Fibroblast of the aortic adventitia (primary cell): ENCODE data around the gene NUP205. TPM values are rescaled to one million over a fixed set of nuclear protein-coding genes. Genes with fewer than 3 reads are reported as not detected.
A peak's percentile ranks its signal among the peaks of the same experiment; 100 is the strongest.

Experiments used
- DNase-seq: peaks from one replicate; pipeline ENCODE4 v3.0.0-alpha.2; 2010; ENCODE audit warnings: low read depth
- H3K4me3 ChIP-seq: 2 replicates; pipeline ENCODE4 v1.5.1; 2011; ENCODE audit warnings: low read depth, mild to moderate bottlenecking, control low read depth, low read length, moderate library complexity
- CTCF ChIP-seq: IDR thresholded peaks from 2 replicates; pipeline ENCODE4 v1.5.1; 2011; ENCODE audit warnings: mild to moderate bottlenecking, low read length, control low read depth, inconsistent platforms; ENCODE audit not compliant: insufficient read depth
- total RNA-seq: library from RNA; depleted of rRNA; stranded (reverse); fragments of >200 nt; gene quantifications from 2 replicates; pipeline ENCODE4 v1.2.3, GENCODE V29; 2012; ENCODE audit warnings: low replicate concordance

Gene NUP205
- total RNA-seq, 1 donor = 78.4 TPM

GRCh38 chr7:135650831-135651573 lies 93.3 kb downstream of the NUP205 start:
- H3K4me3 ChIP-seq = no peak overlapping the region
- DNase-seq = peak; percentile 35
- no peak for TF ChIP-seq CTCF

GRCh38 chr7:135653340-135654080 lies 95.8 kb downstream of the NUP205 start:
- no peak for TF ChIP-seq CTCF
- DNase-seq = no peak
- no peak overlapping the region for H3K4me3 ChIP-seq

- TF ChIP-seq CTCF = no peak
- no peak for DNase-seq
- no peak overlapping the region for H3K4me3 ChIP-seq
Measured at GRCh38 chr7:135658564-135658963, 100.8 kb downstream of the NUP205 start.

GRCh38 chr7:135659159-135659846 lies 101.6 kb downstream of the NUP205 start:
- TF ChIP-seq CTCF = no peak
- no peak for DNase-seq
- no peak overlapping the region for H3K4me3 ChIP-seq

GRCh38 chr7:135661311-135662122 lies 103.8 kb downstream of the NUP205 start:
- H3K4me3 ChIP-seq = peak overlapping the region; percentile 66
- no peak for TF ChIP-seq CTCF
- no peak for DNase-seq

- no peak for DNase-seq
- no peak for TF ChIP-seq CTCF
Measured at GRCh38 chr7:135662123-135662372, 104.3 kb downstream of the NUP205 start.

More at GRCh38 chr7:135662123-135662372, 104.3 kb downstream of the NUP205 start:
- peak overlapping the region; percentile 66 for H3K4me3 ChIP-seq
